A673 (cell line): ENCODE data around the gene HUS1. TPM values are rescaled to one million over a fixed set of nuclear protein-coding genes. Genes with fewer than 3 reads are reported as not detected.

Source experiments
- BruUV-seq: library from RNA; stranded (reverse); fragments of 400-500 nt; replicated peaks from 2 replicates; lab custom pipeline; 2021; lab: Mats Ljungman, UMichigan
- CTCF ChIA-PET: fragments of 300-600 bp; sonication (Branson Sonifier 250); formaldehyde crosslinking; loops from one replicate; lab custom pipeline; 2022; ENCODE audit warnings: antibody characterized with exemption; lab: Charles Lee
- POLR2A ChIA-PET: fragments of 300-600 bp; sonication (Branson Sonifier 250); formaldehyde crosslinking; loops from one replicate; lab custom pipeline; 2022; ENCODE audit warnings: antibody characterized with exemption; ENCODE audit not compliant: low non-redundant PET; lab: Charles Lee
- DNase-seq: peaks from one replicate; pipeline ENCODE4 v3.0.0-alpha.2; 2015; ENCODE audit warnings: low spot score
- H3K27ac ChIP-seq: fragments of 200-600 bp; sonication (generic); 2 replicates; pipeline ENCODE4 v1.5.1; 2016; ENCODE audit warnings: mixed run types, low read depth, mild to moderate bottlenecking, mixed read lengths, antibody characterized with exemption, low read length; ENCODE audit not compliant: poor library complexity, severe bottlenecking
- H3K27me3 ChIP-seq: fragments of 200-600 bp; sonication (generic); replicated peaks from 2 replicates; pipeline ENCODE4 v1.6.1; 2017; ENCODE audit warnings: mixed run types, low read depth, mild to moderate bottlenecking, mixed read lengths, antibody characterized with exemption, low read length; ENCODE audit not compliant: insufficient read depth, poor library complexity
- H3K36me3 ChIP-seq: fragments of 200-600 bp; sonication (generic); 2 replicates; pipeline ENCODE4 v1.6.1; 2016; ENCODE audit warnings: mixed run types, mild to moderate bottlenecking, mixed read lengths, antibody characterized with exemption, low read length; ENCODE audit not compliant: insufficient read depth, poor library complexity, severe bottlenecking
- H3K4me1 ChIP-seq: fragments of 200-600 bp; sonication (generic); 2 replicates; pipeline ENCODE4 v1.6.1; 2017; ENCODE audit warnings: mixed run types, mild to moderate bottlenecking, mixed read lengths, antibody characterized with exemption, low read length; ENCODE audit not compliant: insufficient read depth, poor library complexity, severe bottlenecking
- H3K4me3 ChIP-seq: fragments of 200-600 bp; sonication (generic); 2 replicates; pipeline ENCODE4 v1.5.1; 2016; ENCODE audit warnings: low read depth, mixed run types, mild to moderate bottlenecking, mixed read lengths, low read length; ENCODE audit not compliant: poor library complexity, severe bottlenecking
- H3K9me3 ChIP-seq: fragments of 200-600 bp; sonication (generic); 2 replicates; pipeline ENCODE4 v1.6.1; 2016; ENCODE audit warnings: mixed run types, low read depth, mild to moderate bottlenecking, mixed read lengths, antibody characterized with exemption, low read length; ENCODE audit not compliant: poor library complexity, severe bottlenecking
- CTCF ChIP-seq: fragments of 300-800, 200-600 bp; sonication (generic); conservative IDR thresholded peaks from 2 replicates; pipeline ENCODE4 v1.5.1; 2017; ENCODE audit warnings: low read depth, mild to moderate bottlenecking, antibody characterized with exemption, low read length, moderate library complexity, mixed read lengths
- EZH2 ChIP-seq: fragments of 200-600 bp; sonication (generic); IDR thresholded peaks from 2 replicates; pipeline ENCODE4 v1.6.1; 2017; ENCODE audit warnings: borderline replicate concordance, low read depth, mild to moderate bottlenecking, mixed read lengths, antibody characterized with exemption, low read length; ENCODE audit not compliant: poor library complexity, severe bottlenecking
- intact Hi-C: fragments of 100-400 bp; cut with micrococcal nuclease; formaldehyde crosslinking; loops from one replicate; pipeline ENCODE4 v1.10.0; 2022; ENCODE audit not compliant: unreplicated experiment
- total RNA-seq: library from RNA; stranded (reverse); gene quantifications from 2 replicates; pipeline ENCODE4 v1.2.3, GENCODE V29; 2021

The HUS1 gene
- total RNA-seq, 1 experiment from 2014 or later = 53.3 TPM

- ChIA-PET CTCF (no interaction called here), POLR2A (no interaction called here)
- no peak for DNase-seq
- Histone ChIP-seq H3K27me3 (peaks cover 8% of the 10 kb centered on the region), H3K36me3 (no peaks in the 10 kb centered on the region), H3K27ac (no peak overlapping the region), H3K4me1 (no peaks in the 10 kb centered on the region), H3K4me3 (no peak overlapping the region), H3K9me3 (no peaks in the 10 kb centered on the region)
- intact Hi-C loops = no loop called here
- no TSS peak for BruUV-seq
- no peak for TF ChIP-seq CTCF
- TF ChIP-seq EZH2 = no peak
These were observed 63.8 kb downstream of the HUS1 start for GRCh38 chr7:47915616-47915976.

- Histone ChIP-seq H3K36me3 (no peaks in the 10 kb centered on the region), H3K4me1 (no peaks in the 10 kb centered on the region), H3K4me3 (no peak overlapping the region), H3K27me3 (peaks cover 8% of the 10 kb centered on the region), H3K9me3 (no peaks in the 10 kb centered on the region), H3K27ac (no peak overlapping the region)
- intact Hi-C loops = no loop called here
- BruUV-seq = no TSS peak
- DNase-seq = no peak
- CTCF ChIA-PET = no interaction called here
- TF ChIP-seq EZH2 = no peak
- TF ChIP-seq CTCF = no peak
- POLR2A ChIA-PET = no interaction called here
These were observed 64.4 kb downstream of the HUS1 start for GRCh38 chr7:47914717-47915615.

Other genes with a start within 250 kb of the HUS1 start
- gene PKD1L1, start 31.1 kb downstream of the HUS1 start, total RNA-seq = not detected in 2 replicates
- not detected in 2 replicates for gene SUN3, start 49.5 kb upstream of the HUS1 start, total RNA-seq
- not detected in 2 replicates for gene C7orf57, start 55.9 kb upstream of the HUS1 start, total RNA-seq
- 5.5 TPM in 2 replicates for gene UPP1, start 109.7 kb upstream of the HUS1 start, total RNA-seq
- 10.2 and 15.6 TPM in 2 replicates for gene ABCA13, start 191.8 kb upstream of the HUS1 start, total RNA-seq